GM23338 (cell line): ENCODE results near the gene PGA3.
"Not testable (repeated sequence)": the region's sequence is repeated elsewhere in the genome, so short reads cannot be mapped to it uniquely, and the experiment has no call there.

ENCODE experiments used
- CREB1 ChIP-seq: fragments of 250-450 bp; sonication (Bioruptor Pico); IDR thresholded peaks from 2 replicates; pipeline ENCODE4 v1.5.0; 2020; ENCODE audit warnings: low read depth, mild to moderate bottlenecking, moderate library complexity
- CTCF ChIP-seq, 2 experiments: fragments of 200-600 bp in 1 of 2; sonication (generic) in 1 of 2; conservative IDR thresholded peaks; 2 replicates each; pipeline versions ENCODE4 v1.5.1 to v1.6.1; 2016 to 2017; ENCODE audit warnings: antibody characterized with exemption in 2 of 2, low read depth in 2 of 2, mild to moderate bottlenecking in 2 of 2, moderate library complexity in 1 of 2
- ETS1 ChIP-seq: IDR thresholded peaks from 2 replicates; pipeline ENCODE4 v1.6.1; 2016; ENCODE audit warnings: antibody characterized with exemption
- EZH2 ChIP-seq: fragments of 200-600 bp; sonication (generic); IDR thresholded peaks from one replicate; pipeline ENCODE4 v1.8.0; 2017; ENCODE audit warnings: antibody characterized with exemption, mild to moderate bottlenecking, low read depth; ENCODE audit not compliant: unreplicated experiment
- JUNB ChIP-seq: IDR thresholded peaks from one replicate; pipeline ENCODE4 v1.6.1; 2016; ENCODE audit warnings: antibody characterized with exemption; ENCODE audit not compliant: unreplicated experiment
- POLR2AphosphoS5 ChIP-seq: IDR thresholded peaks from 2 replicates; pipeline ENCODE4 v1.6.1; 2016; ENCODE audit warnings: antibody characterized with exemption, low read depth

GRCh38 chr11:61211327-61211952, 8.1 kb downstream of the PGA3 start:
- not testable (repeated sequence) for TF ChIP-seq CTCF (conservative IDR thresholded peaks at IDR 0.05; ENCODE audit: low read depth in 2 of 2); CREB1 (CRISPR knock-in tag); EZH2; POLR2AphosphoS5; ETS1; JUNB
